MM.1S (cell line): Measurements from ENCODE around the gene PCBP2.
"Not testable (repeated sequence)": the region's sequence is repeated elsewhere in the genome, so short reads cannot be mapped to it uniquely, and the experiment has no call there.

Experiments
- DNase-seq: peaks from one replicate; pipeline ENCODE4 v3.0.0-alpha.2; 2015
- H2AFZ ChIP-seq: fragments of 300-600 bp; sonication (generic); 2 replicates; pipeline ENCODE4 v1.6.0; 2016; ENCODE audit warnings: antibody characterized with exemption, low read length
- H3F3A ChIP-seq: fragments of 300-600 bp; sonication (generic); 2 replicates; pipeline ENCODE4 v1.6.1; 2016; ENCODE audit warnings: mild to moderate bottlenecking, antibody characterized with exemption, low read length, moderate library complexity, mixed read lengths; ENCODE audit not compliant: insufficient read depth
- H3K27ac ChIP-seq: fragments of 300-600 bp; sonication (generic); 2 replicates; pipeline ENCODE4 v1.5.1; 2016; ENCODE audit warnings: mild to moderate bottlenecking, low read length
- H3K27me3 ChIP-seq: fragments of 300-600 bp; sonication (generic); replicated peaks from 2 replicates; pipeline ENCODE4 v1.6.0; 2016; ENCODE audit warnings: low read length; ENCODE audit not compliant: insufficient read depth
- H3K36me3 ChIP-seq: fragments of 300-600 bp; sonication (generic); replicated peaks from 2 replicates; pipeline ENCODE4 v1.6.1; 2016; ENCODE audit warnings: mild to moderate bottlenecking, low read length, mixed read lengths; ENCODE audit not compliant: insufficient read depth
- H3K4me1 ChIP-seq: fragments of 300-600 bp; sonication (generic); 2 replicates; pipeline ENCODE4 v1.6.1; 2016; ENCODE audit warnings: low read length, mixed read lengths
- H3K4me2 ChIP-seq: fragments of 300-600 bp; sonication (generic); 2 replicates; pipeline ENCODE4 v1.6.0; 2016; ENCODE audit warnings: low read depth, low read length
- H3K4me3 ChIP-seq: fragments of 300-600 bp; sonication (generic); 2 replicates; pipeline ENCODE4 v1.5.1; 2016; ENCODE audit warnings: low read length, mixed read lengths
- H3K79me2 ChIP-seq: fragments of 300-600 bp; sonication (generic); 2 replicates; pipeline ENCODE4 v1.6.1; 2016; ENCODE audit warnings: mixed run types, low read length, mixed read lengths
- H3K9ac ChIP-seq: fragments of 300-600 bp; sonication (generic); 2 replicates; pipeline ENCODE4 v1.6.1; 2016; ENCODE audit warnings: low read length, mixed read lengths
- H3K9me2 ChIP-seq: fragments of 300-600 bp; sonication (generic); replicated peaks from 2 replicates; pipeline ENCODE4 v1.6.1; 2016; ENCODE audit warnings: mild to moderate bottlenecking, low read length, mixed read lengths; ENCODE audit not compliant: insufficient read depth
- H3K9me3 ChIP-seq: fragments of 300-600 bp; sonication (generic); replicated peaks from 2 replicates; pipeline ENCODE4 v1.6.1; 2016; ENCODE audit warnings: mild to moderate bottlenecking, low read length, mixed read lengths; ENCODE audit not compliant: insufficient read depth
- H4K20me1 ChIP-seq: fragments of 300-600 bp; sonication (generic); 2 replicates; pipeline ENCODE4 v1.6.1; 2016; ENCODE audit warnings: mild to moderate bottlenecking, low read length, moderate library complexity, mixed read lengths; ENCODE audit not compliant: insufficient read depth
- CTCF ChIP-seq: fragments of 300-600 bp; sonication (generic); IDR thresholded peaks from 2 replicates; pipeline ENCODE4 v1.5.1; 2016; ENCODE audit warnings: antibody characterized with exemption, low read length, mixed read lengths
- EZH2 ChIP-seq: fragments of 300-600 bp; sonication (generic); optimal IDR thresholded peaks from 2 replicates; pipeline ENCODE3; 2017; ENCODE audit warnings: low read depth, mild to moderate bottlenecking, antibody characterized with exemption, low read length, mixed read lengths
- EZH2phosphoT487 ChIP-seq: fragments of 300-600 bp; sonication (generic); IDR thresholded peaks from 2 replicates; pipeline ENCODE4 v1.6.1; 2018; ENCODE audit warnings: antibody characterized with exemption, low read length

PCBP2 gene

GRCh38 chr12:53413485-53414204 is 38.3 kb upstream of the PCBP2 start:
- Histone ChIP-seq H3K9me2 (no peaks in the 10 kb centered on the region), H3K27ac (no peak overlapping the region), H3K4me2 (peak overlapping the region; percentile 68; the same call in 1 of the 2 replicates), H3F3A (peaks cover 6% of the 10 kb centered on the region; the same call in 1 of the 2 replicates), H3K27me3 (no peaks in the 10 kb centered on the region), H3K36me3 (no peaks in the 10 kb centered on the region; the same call in 1 of the 2 replicates), H2AFZ (no peak overlapping the region), H3K9me3 (no peaks in the 10 kb centered on the region), H3K4me3 (no peak overlapping the region), H3K4me1 (peaks cover 17% of the 10 kb centered on the region), H3K79me2 (0 out of 2 replicates have a peak, but pooled peaks cover 8% of the 10 kb centered on the region), H3K9ac (no peak overlapping the region), H4K20me1 (no peaks in the 10 kb centered on the region)
- no peak for DNase-seq
- TF ChIP-seq EZH2phosphoT487 (no peak), CTCF (no peak), EZH2 (no peak)

DNA sequence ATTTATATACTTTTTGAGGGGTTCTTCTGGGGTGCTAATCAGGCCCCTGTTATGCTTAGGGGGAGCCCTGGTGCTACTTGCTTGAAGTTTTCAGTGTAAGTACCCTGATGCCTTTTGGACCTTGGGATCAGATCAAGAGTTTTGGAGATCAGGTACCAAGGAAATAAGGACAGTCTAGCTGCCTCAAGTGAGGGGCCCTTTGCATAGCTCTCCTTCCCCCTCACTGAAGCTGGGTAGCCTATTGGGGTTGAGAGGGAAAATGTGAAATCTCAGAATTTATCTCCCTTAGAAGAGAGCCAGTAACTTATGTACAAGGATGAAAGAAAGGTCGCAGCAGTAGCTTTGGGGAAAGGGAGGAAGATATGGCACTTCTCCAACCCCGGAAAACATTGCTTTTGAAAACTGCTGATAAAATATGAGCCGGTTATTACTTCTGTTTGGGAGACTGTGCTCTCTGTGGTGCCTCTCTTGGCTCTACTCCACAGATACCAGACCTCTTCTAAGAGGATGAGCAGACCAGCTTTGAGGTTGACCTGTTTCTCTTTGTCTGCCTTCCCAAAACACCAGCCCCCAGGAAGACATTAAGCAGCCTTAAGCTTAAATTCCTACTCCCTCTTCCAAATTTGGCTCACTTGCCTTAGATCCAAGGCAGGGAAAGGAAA is 37.0 kb upstream of the PCBP2 start:
- Histone ChIP-seq H3K9me2 (no peaks in the 10 kb centered on the region), H3K4me1 (peaks cover 17% of the 10 kb centered on the region), H3K79me2 (0 out of 2 replicates have a peak, but pooled peaks cover 4% of the 10 kb centered on the region), H3K9me3 (no peaks in the 10 kb centered on the region), H3K27me3 (no peaks in the 10 kb centered on the region), H3K4me3 (no peak overlapping the region), H2AFZ (no peak overlapping the region), H4K20me1 (no peaks in the 10 kb centered on the region), H3K4me2 (no peak overlapping the region), H3K27ac (no peak overlapping the region), H3K36me3 (no peaks in the 10 kb centered on the region), H3K9ac (no peak overlapping the region), H3F3A (peaks cover 6% of the 10 kb centered on the region; the same call in 1 of the 2 replicates)
- no peak for DNase-seq
- TF ChIP-seq EZH2, result no peak
- no peak for TF ChIP-seq CTCF

DNA sequence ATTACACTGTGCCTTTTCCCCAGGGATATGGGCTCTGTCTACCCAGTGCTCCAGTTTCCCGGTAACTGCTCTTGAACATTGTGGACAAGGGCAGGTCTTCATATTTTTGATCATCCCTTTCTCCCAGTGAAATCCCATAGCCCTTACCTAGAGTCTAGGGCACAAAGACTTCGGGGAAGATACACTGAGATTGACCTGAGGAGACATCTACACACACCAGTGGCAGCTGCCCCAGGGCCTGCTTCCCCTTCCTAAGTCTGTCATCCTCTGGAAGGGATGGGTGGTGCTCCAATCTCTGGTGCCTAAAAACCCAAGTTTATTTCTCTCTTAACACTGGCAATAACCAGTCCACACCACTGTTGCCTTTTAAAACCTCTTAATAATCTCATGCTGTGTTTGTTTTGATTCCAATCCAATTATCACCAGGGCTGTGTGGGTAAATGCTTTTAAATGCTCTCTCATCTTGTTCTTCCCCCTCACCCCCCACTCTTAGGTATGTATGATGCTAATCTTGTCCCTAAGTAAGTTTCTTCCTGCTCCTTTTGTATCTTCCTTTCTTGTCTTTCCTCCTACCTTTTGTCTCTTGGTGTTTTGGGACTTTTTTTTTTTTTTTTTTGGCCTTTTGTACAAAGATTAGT is 36.0 kb upstream of the PCBP2 start:
- H3K27ac ChIP-seq, H4K20me1 ChIP-seq: not testable (repeated sequence)

GRCh38 chr12:53417291-53417816 is 34.5 kb upstream of the PCBP2 start:
- H3K4me2 ChIP-seq, DNase-seq: not testable (repeated sequence)
- peaks cover 14% of the 10 kb centered on the region for H3K4me1 ChIP-seq

More for the DNA sequence above, 36.0 kb upstream of the PCBP2 start:
- H2AFZ ChIP-seq, H3F3A ChIP-seq, H3K4me3 ChIP-seq, H3K79me2 ChIP-seq, H3K9ac ChIP-seq, H3K9me2 ChIP-seq, H3K9me3 ChIP-seq, DNase-seq, H3K27me3 ChIP-seq, H3K36me3 ChIP-seq, H3K4me2 ChIP-seq: not testable (repeated sequence)
- H3K4me1 ChIP-seq, result peaks cover 17% of the 10 kb centered on the region

More at GRCh38 chr12:53417291-53417816, 34.5 kb upstream of the PCBP2 start:
- H3K36me3 ChIP-seq, H3K4me3 ChIP-seq, H3K27ac ChIP-seq, H3K9me2 ChIP-seq, H3K79me2 ChIP-seq, H4K20me1 ChIP-seq, H3F3A ChIP-seq, H2AFZ ChIP-seq, H3K27me3 ChIP-seq, H3K9me3 ChIP-seq, H3K9ac ChIP-seq: not testable (repeated sequence)
